GM18907 (cell line): ENCODE measurements around the gene TSTD2.
"Not testable (repeated sequence)": the region's sequence is repeated elsewhere in the genome, so short reads cannot be mapped to it uniquely, and the experiment has no call there.

Experiments
- ATAC-seq: cut with Tn5 transposase; IDR thresholded peaks from one replicate; pipeline ENCODE4 v1.9.1; 2021; ENCODE audit warnings: mild to moderate bottlenecking, moderate library complexity; ENCODE audit not compliant: unreplicated experiment

The TSTD2 gene

GRCh38 chr9:97593960-97594359, 39.2 kb downstream of the TSTD2 start:
- no peak for ATAC-seq

- no peak for ATAC-seq
Observed at GRCh38 chr9:97592126-97592525, 41.0 kb downstream of the TSTD2 start.

DNA sequence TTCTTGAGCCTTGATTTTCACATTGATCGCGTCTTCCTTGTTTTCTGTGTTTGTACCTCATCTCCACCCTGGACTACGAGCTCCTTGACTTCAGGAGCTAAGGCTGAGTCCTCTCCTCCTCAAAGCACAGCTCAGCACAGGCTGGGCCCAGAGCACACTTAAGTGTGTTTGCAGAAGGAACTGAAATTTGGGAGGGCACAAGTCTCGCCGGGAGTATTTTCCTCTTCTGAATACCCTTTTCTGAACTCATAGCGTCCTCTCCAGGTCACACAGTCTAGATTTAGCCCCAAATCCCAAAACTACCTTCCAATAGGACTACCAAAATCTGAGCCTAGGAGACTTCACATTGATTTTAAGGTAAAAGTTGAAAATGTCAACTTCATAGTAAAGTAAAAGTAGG, 41.6 kb downstream of the TSTD2 start:
- ATAC-seq = no peak

- not testable (repeated sequence) for ATAC-seq
Observed at GRCh38 chr9:97586909-97587308, 46.3 kb downstream of the TSTD2 start.

DNA sequence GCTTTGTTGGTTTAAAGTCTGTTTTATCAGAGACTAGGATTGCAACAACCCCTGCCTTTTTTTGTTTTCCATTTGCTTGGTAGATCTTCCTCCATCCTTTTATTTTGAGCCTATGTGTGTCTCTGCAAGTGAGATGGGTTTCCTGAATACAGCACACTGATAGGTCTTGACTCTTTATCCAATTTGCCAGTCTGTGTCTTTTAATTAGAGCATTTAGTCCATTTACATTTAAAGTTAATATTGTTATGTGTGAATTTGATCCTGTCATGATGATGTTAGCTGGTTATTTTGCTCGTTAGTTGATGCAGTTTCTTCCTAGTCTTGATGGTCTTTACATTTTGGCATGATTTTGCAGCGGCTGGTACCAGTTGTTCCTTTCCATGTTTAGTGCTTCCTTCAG, 48.4 kb downstream of the TSTD2 start:
- not testable (repeated sequence) for ATAC-seq

DNA sequence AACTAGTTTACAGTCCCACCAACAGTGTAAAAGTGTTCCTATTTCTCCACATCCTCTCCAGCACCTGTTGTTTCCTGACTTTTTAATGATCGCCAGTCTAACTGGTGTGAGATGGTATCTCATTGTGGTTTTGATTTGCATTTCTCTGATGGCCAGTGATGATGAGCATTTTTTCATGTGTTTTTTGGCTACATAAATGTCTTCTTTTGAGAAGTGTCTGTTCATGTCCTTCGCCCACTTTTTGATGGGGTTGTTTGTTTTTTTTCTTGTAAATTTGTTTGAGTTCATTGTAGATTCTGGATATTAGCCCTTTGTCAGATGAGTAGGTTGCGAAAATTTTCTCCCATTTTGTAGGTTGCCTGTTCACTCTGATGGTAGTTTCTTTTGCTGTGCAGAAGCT, 51.6 kb downstream of the TSTD2 start:
- not testable (repeated sequence) for ATAC-seq

DNA sequence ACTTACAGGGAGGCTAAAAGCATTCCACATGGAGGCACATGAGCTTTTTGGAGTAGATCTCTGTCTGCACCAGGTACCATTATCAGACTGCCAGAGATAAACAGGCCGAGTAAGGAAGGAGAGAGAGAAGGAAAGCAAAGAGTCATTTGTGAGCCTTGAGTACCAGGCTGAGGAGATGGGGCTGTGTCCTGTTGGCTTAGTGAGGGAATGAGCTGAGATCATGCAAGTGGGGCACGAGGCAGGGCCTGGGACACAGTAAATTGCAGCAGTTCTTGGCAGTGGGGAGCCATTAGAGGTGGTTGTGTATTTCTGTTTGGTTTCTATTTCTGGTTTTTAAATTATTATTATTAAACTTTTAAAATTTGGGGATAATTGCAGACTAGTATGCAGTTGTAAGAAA, 53.3 kb downstream of the TSTD2 start:
- ATAC-seq = no peak

DNA sequence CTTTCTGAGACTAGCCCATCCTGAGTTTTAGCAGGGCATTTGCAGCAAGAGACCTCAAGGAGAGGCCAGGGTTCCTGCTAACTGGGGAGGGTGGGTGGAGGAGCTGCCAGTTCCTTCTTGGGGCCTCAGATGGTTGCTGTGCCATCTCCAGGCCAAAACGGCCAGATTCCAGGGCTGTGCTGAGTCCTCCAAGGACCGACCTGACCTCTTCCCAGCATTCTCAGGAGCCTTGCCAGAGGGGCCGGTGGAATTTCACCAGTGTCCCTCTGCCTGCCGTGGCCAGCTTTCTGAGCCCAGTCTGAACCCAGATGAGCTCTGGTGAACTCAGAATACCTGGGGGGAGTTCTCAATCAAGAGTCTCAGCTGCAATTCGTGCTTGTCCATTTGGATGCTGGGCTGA, 54.3 kb downstream of the TSTD2 start:
- ATAC-seq = no peak

DNA sequence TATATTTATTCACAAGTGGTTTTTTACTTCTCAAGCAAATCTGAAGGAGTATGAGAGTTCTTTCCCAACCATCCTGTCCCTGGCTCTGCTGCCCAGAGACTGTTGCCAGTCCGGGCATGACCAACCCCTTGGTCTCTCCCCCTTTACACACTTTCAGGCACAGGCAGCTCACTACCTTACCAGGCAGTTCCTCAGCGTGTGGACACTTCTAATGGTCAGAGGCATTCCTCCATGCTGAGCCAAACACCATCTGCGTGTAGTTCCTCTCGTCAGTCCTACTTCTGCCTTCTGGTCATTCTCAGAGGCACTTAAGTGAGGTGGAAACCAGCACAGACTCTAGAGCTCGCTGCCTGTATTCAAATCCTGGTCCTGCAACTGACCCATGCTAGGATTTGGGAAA, 56.1 kb downstream of the TSTD2 start:
- no peak for ATAC-seq

DNA sequence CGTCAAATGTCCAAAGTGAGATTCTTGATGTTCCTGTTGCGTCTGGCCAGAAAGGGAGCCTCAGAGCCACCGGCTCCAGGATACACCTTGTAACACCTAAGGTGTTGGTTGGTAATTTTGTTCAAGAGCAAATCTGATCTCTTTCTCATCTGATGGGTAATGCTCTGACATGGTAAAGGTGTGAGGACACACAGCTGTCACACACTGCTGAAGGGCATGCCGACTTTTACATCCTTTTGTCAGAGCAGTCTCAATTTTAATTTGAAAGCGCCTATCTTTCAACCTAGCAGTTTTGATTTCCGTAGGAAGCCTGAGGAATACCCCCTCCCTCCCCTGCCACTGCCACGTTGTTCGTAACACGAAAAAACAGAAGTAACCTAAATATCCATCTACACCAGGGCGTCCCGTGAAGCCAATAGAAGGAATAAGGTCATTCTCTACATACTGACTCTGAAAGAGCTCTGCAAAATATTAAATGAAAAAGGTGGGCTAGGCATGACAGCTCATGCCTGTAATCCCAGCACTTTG, 57.4 kb downstream of the TSTD2 start:
- no peak for ATAC-seq

- ATAC-seq = not testable (repeated sequence)
Observed at GRCh38 chr9:97574921-97575672, 58.1 kb downstream of the TSTD2 start.

DNA sequence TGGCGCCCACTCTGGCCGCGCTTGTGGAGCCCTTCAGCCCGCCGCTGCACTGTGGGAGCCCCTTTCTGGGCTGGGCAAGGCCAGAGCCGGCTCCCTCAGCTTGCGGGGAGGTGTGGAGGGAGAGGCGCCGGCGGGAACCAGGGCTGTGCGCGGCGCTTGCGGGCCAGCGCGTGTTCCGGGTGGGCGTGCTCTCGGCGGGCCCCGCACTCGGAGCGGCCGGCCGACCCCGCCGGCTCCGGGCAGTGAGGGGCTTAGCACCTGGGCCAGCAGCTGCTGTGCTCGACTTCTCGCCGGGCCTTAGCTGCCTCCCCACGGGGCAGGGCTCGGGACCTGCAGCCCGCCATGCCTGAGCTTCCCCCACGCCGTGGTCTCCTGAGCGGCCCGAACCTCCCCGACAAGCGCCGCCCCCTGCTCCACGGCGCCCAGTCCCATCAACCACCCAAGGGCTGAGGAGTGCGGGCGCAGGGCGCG, 59.0 kb downstream of the TSTD2 start:
- ATAC-seq = not testable (repeated sequence)

DNA sequence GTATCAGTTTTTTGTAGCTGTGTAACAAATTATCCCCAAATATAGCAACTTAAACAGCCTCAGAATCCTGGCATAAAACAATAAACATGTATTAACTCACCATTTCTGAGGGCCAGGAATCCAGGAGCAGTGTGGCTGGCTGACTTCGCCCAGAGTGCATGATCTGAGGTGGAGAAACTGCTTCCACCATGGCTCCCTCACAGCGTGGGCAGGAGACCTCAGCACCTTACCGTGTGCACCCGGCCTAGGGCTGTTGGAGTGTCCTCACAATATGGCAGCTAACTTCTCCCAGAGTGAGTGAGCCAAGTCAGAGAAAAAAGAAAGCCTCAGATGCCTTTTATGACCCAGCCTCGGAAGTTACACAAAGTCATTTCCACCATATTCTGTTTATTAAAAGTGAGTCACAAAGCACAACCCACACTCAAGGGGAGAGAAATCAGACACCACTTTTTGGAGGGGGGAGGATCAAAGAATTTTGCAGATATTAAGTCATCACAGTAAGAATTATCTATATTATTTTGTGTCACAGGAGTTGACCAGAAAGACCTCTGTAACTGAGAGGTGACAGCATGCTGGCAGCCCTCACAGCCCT, 59.6 kb downstream of the TSTD2 start:
- no peak for ATAC-seq

DNA sequence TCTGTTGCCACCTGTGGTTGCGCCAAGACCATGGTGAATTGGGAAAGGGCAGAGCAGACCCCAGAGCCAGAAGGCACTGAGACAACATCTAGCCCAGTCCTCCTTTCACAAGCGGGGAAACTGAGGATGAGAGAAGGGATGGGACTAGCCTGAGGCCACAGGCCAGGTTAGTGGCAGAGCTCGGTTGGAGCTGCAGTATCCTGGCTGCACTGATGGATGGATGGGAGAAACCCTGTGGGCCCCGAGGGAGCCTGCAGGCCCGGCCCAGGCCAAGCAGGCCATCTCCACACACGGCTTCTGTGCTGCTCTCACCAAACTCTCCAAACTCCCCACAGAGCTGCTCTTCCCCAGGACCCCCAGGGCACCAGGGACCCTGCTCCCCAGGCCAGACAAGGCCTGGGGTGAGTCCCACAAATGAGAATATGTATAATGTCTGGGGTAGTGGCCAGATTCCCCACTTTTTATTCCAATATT, 60.2 kb downstream of the TSTD2 start:
- ATAC-seq = no peak

DNA sequence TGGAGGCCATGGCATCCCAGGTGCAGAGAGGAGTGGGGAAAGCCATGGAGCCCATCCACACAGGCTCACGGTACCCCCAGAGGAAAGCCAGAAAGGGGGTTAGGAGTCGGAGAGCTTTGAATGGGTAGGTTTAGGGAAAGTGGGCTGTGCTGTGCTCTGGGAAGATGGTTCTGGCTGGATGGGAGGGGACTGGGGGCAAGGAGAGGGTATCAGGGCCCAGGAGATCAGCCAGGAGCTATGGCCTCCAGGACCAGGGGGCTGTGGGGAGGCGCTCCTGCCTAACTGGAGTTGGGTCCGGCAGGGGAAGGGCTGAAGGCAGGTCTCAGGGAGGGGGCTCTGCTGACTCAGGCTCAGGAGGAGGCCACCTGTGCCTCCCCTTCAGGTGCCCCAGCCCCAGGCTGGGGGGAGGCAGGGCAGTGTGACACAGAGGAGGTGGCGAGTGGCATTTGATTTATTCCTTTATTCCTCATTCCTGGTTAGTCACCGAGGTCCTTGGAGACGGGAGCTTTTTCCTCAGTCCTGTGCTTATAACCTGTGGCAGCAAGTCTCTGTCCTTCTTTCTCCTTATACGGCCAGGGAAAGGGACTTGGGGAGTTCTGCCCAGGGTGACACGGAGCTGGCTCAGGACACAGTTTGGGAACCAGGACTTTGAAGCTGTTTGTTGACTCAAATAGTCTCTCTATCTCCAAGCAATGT, 60.8 kb downstream of the TSTD2 start:
- no peak for ATAC-seq

DNA sequence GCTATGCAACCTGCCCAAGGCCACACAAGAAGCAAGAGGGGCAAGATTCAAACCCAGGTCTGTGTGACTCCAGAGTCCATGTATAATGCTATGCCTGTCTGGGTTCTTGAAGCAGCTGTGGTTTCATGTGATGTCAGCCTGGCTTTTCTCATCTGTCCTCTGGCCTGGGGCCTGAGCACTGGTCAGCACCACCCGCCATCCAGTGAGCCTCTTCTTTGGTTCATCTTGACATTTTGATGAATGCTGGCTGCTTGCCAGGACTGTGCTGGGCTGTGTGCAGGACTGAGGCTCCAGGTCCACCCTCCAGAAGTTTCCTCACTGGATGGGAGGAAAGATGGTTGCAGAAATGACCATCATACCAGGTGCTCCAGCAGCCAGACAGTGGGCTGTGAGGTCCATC, 61.5 kb downstream of the TSTD2 start:
- ATAC-seq = no peak

- ATAC-seq = no peak
Observed at GRCh38 chr9:97570899-97571298, 62.3 kb downstream of the TSTD2 start.

DNA sequence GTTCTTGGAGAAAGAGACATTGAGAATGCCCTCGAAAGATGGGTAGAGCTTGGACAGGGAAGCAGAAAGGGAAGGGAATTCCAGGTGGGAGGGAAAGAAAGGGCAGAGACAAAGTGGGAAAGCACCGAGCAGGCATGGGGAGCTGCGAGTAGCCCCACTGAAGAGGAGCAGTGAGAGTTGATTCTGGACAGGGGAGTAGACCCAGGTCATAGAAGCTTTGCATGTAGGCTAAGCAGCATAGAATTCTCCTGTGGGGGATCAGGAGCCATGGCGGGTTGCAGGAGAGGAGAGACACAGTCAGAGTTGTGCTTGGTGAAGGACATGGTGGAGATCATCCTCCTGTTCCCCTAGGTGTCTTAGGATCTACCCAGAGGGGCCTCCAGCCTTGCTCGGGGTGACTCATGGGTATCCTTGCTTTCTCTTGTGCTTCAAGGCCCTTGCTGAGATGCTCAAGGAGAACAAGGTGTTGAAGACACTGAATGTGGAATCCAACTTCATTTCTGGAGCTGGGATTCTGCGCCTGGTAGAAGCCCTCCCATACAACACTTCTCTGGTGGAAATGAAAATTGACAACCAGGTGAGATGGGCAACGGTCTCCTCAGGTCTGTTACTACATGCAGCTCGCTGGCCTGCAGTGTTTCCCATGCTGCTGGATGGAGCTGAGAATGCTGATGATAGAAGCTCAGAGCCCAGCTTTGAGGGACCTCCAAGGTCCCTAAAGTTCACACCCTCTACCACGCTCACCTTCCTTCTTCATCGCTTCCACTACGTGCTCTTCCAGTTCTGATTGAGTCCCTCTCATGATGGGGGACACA, 64.5 kb downstream of the TSTD2 start:
- no peak for ATAC-seq

DNA sequence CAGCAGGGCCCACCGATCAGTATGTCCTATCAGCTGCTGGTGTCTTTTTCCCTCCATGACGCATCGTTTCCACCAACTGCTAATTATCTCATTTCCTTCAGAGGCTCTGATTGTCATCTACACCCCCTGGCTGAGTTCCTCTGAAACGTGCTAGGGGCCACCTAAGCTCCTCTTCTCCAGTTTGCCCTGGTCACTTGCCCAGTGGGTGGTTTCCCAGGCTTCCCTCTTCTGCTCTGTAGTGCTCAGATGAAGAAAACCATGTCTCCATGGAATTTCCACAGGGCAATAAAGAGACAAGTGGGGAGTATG, 65.3 kb downstream of the TSTD2 start:
- ATAC-seq = no peak

DNA sequence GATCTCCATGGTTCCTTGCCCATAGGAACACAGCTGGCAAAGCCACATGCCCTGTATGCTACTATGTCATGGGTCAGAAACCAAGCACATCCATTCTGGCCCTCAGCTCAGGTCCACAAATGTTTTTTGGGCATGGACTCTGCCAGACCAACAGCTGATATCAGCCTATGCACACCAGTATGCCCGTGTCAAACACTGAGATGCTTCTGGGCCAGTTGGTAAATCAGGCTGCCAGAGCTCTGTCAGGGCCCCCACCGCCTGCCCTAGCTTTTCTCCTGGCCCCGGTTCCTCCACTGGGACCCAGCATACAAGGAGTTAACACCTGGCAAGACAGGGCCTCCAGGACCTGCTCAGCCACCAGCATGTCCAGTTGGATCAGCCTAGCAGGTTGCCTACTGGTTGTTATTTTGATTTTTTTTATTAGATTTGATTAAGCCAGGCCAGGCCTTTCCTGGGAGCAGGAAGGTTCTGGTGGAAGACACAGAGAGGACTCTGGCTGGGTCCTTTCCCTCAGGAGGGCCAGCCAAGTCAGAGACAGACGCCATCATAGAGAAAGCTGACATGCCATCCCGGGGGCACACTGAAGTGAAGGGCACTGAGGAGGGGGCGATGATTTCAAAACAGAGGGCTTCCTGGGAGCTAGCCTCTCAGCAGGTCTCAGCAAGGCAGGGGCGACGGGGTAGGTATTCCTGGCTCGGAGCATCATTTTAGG, 65.8 kb downstream of the TSTD2 start:
- no peak for ATAC-seq
